ENCODE measurements around the gene CTNNA3. TPM values are rescaled to one million over a fixed set of nuclear protein-coding genes. Genes with fewer than 3 reads are reported as not detected.
"Not testable (repeated sequence)": the region's sequence is repeated elsewhere in the genome, so short reads cannot be mapped to it uniquely, and the experiment has no call there.

Gene CTNNA3
- total and polyA plus RNA-seq, 12 donors = 0.03 to 14.4 (median 0.47) TPM; not detected in 1

DNA sequence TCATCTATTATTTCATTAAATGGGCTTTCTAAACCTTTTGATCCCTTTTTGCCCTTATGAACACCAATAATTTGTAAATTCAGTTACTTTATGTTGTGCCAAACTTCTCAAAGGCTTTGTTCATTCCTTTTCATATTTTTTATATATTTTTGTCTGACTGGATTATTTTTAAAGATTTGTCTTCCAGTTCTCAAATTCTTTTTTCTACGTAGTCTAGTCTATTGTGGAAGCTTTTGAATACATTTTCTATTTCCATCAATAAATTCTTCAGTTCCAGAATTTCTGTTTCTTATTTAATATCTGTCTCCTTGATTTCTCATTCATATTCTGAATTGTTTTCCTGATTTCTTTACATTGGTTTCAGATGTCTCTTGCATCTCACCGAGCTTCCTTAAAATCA is 108.2 kb downstream of the CTNNA3 start:
- Histone ChIP-seq H3K27me3 (no peaks in the 10 kb centered on the region), H3K36me3 (replicated peaks in 1 of 2) (no peaks in the 10 kb centered on the region), H3K27ac (no peak overlapping the region), H3K4me1 (replicated peaks in 1 of 2) (no peaks in the 10 kb centered on the region), H3K4me3 (no peak overlapping the region), H3K9me3 (replicated peaks in 1 of 3) (no peaks in the 10 kb centered on the region)
- TF ChIP-seq, protein P1, sequence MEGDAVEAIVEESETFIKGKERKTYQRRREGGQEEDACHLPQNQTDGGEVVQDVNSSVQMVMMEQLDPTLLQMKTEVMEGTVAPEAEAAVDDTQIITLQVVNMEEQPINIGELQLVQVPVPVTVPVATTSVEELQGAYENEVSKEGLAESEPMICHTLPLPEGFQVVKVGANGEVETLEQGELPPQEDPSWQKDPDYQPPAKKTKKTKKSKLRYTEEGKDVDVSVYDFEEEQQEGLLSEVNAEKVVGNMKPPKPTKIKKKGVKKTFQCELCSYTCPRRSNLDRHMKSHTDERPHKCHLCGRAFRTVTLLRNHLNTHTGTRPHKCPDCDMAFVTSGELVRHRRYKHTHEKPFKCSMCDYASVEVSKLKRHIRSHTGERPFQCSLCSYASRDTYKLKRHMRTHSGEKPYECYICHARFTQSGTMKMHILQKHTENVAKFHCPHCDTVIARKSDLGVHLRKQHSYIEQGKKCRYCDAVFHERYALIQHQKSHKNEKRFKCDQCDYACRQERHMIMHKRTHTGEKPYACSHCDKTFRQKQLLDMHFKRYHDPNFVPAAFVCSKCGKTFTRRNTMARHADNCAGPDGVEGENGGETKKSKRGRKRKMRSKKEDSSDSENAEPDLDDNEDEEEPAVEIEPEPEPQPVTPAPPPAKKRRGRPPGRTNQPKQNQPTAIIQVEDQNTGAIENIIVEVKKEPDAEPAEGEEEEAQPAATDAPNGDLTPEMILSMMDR (IDR thresholded peaks at IDR 0.05) = no peak
- no peak for TF ChIP-seq POLR2A (IDR thresholded peaks at IDR 0.05)
- intact Hi-C loops (cut with DNase I) = no loop called here
- no peak for DNase-seq
- 82 to 84% (median 83%) methylated on average over 2 of the region's 2 CpGs for WGBS, 4 donors

DNA sequence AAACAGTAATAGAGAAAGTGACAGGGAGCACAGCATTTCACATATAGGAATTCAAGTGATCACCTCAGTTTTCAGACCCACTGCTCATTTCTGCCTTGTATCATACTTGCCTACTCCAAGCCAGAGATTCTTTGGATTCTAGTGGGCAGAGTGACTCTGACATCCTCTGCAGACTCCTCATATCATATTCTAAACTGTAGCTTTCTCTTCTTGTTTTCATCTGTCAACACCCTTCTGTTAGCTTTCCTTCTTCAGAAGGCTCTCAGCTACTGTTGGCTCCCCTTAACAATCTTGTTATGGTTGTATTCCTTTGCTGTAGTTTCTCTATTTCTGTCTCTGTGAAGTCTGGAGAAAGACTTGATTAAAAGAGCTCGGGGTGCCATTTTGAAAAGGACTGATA is 120.5 kb downstream of the CTNNA3 start:
- DNase-seq = no peak
- intact Hi-C loops (cut with DNase I) = no loop called here
- WGBS, 4 donors = 71 to 89% (median 73%) methylated on average over 1 of the region's 1 CpG

DNA sequence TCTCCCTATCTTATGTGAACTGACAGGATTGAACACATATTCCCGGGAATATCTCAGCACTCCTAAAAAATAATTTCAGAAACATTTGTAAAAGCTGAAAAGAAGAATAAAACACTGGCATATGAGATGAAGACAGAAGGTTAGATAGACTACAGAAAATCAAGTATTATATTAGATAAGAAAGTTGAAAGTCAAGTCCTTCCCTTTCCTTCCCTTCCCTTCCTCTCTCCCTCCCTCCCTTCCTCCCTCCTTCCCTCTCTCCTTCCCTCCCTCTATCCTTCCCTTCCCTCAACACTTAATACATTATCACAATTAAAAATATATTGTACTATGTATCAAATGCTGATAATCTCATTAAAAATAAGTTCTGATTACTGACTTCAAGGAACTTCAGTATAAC is 122.5 kb downstream of the CTNNA3 start:
- Histone ChIP-seq H3K9me3 (replicated peaks in 1 of 3) (no peaks in the 10 kb centered on the region), H3K4me3 (no peak overlapping the region), H3K36me3 (replicated peaks in 1 of 2) (no peaks in the 10 kb centered on the region), H3K27ac (no peak overlapping the region), H3K4me1 (replicated peaks in 1 of 2) (no peaks in the 10 kb centered on the region), H3K27me3 (no peaks in the 10 kb centered on the region)
- DNase-seq = no peak
- TF ChIP-seq, protein P1 (IDR thresholded peaks at IDR 0.05) = no peak
- no peak for TF ChIP-seq POLR2A (IDR thresholded peaks at IDR 0.05)
- WGBS, 4 donors = 84 to 100% (median 91%) methylated on average over 1 of the region's 1 CpG
- intact Hi-C loops (cut with DNase I) = no loop called here

More for the DNA sequence above, 120.5 kb downstream of the CTNNA3 start:
- Histone ChIP-seq H3K27me3 (no peaks in the 10 kb centered on the region), H3K4me1 (replicated peaks in 1 of 2) (no peaks in the 10 kb centered on the region), H3K27ac (no peak overlapping the region), H3K4me3 (no peak overlapping the region), H3K36me3 (replicated peaks in 1 of 2) (no peaks in the 10 kb centered on the region), H3K9me3 (replicated peaks in 1 of 3) (no peaks in the 10 kb centered on the region)
- TF ChIP-seq POLR2A (IDR thresholded peaks at IDR 0.05) = no peak
- TF ChIP-seq, protein P1 (IDR thresholded peaks at IDR 0.05) = no peak

DNA sequence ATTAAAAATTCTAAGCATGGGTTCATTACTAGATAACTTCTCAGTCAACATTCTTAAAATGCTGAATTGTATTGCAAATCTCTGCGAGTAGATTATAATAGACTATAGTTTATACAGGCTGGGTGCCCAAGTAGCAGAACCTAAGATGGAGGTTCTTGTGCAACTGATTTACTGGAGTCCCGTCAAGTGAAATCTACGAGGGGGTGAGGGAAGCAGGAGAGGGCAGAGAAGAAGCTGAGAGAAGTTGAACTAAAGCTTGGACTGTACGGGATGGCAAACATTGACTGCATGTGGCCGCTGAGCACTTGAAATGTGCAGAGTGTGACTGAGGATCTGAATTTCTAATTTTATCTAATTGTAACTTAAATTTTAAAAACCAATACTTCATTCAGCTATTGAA is 124.5 kb downstream of the CTNNA3 start:
- no peak overlapping the region for H3K27ac ChIP-seq
- H3K9me3 ChIP-seq (replicated peaks in 1 of 3) = no peaks in the 10 kb centered on the region
- no peaks in the 10 kb centered on the region for H3K36me3 ChIP-seq (replicated peaks in 1 of 2)
- no peak for DNase-seq
- H3K4me3 ChIP-seq = no peak overlapping the region
- TF ChIP-seq, protein P1 (IDR thresholded peaks at IDR 0.05) = no peak
- no peak for TF ChIP-seq POLR2A (IDR thresholded peaks at IDR 0.05)
- 68 to 77% (median 75%) methylated on average over 5 of the region's 5 CpGs for WGBS, 4 donors
- H3K4me1 ChIP-seq (replicated peaks in 1 of 2) = no peaks in the 10 kb centered on the region
- no peaks in the 10 kb centered on the region for H3K27me3 ChIP-seq
- intact Hi-C loops (cut with DNase I) = no loop called here

DNA sequence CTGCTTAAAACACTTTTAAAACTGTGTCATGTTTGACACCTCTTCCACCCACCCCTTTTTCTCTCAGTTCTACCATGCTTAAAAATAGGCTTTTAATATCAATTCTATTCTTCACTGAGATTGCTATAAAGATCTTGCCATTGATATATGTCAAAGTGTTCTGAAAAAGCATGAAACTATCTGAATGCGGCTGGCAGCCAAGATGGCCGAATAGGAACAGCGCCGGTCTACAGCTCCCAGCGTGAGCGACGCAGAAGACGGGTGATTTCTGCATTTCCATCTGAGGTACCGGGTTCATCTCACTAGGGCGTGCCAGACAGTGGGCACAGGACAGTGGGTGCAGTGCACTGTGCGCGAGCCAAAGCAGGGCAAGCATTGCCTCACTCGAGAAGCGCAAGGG is 137.7 kb downstream of the CTNNA3 start:
- H3K27ac ChIP-seq; DNase-seq; H3K4me3 ChIP-seq; H3K27me3 ChIP-seq; H3K4me1 ChIP-seq (replicated peaks in 1 of 2); H3K36me3 ChIP-seq (replicated peaks in 1 of 2); intact Hi-C loops (cut with DNase I); H3K9me3 ChIP-seq (replicated peaks in 1 of 3): not testable (repeated sequence)
- 92 to 98% (median 93%) methylated on average over 10 to 14 of the region's 14 CpGs for WGBS, 4 donors
